ENCODE data around the gene TFF2. TPM values are rescaled to one million over a fixed set of nuclear protein-coding genes. Genes with fewer than 3 reads are reported as not detected.

TFF2 gene
- total RNA-seq, 1 donor from 2014 or later, result not detected

- no peak for DNase-seq (ENCODE audit: low spot score)
- TF ChIP-seq CTCF (IDR thresholded peaks at IDR 0.05; ENCODE audit: unreplicated experiment), result no peak
- no peaks in the 10 kb centered on the region for H3K36me3 Mint-ChIP-seq (ENCODE audit: low read depth, unreplicated experiment)
- peak overlapping the region; percentile 21 for H3K27ac Mint-ChIP-seq (ENCODE audit: unreplicated experiment)
- peak overlapping the region; percentile 2 for H3K4me3 Mint-ChIP-seq (ENCODE audit: unreplicated experiment)
- H3K9me3 Mint-ChIP-seq (ENCODE audit: unreplicated experiment), result no peaks in the 10 kb centered on the region
- H3K27me3 Mint-ChIP-seq (ENCODE audit: unreplicated experiment), result peaks cover 5% of the 10 kb centered on the region
- peaks cover 2% of the 10 kb centered on the region for H3K4me1 Mint-ChIP-seq (ENCODE audit: unreplicated experiment)
Measured at GRCh38 chr21:42319851-42320572, 30.8 kb downstream of the TFF2 start.

- H3K27ac Mint-ChIP-seq (ENCODE audit: unreplicated experiment), result no peak overlapping the region
- peaks cover 2% of the 10 kb centered on the region for H3K4me1 Mint-ChIP-seq (ENCODE audit: unreplicated experiment)
- TF ChIP-seq CTCF (IDR thresholded peaks at IDR 0.05; ENCODE audit: unreplicated experiment), result no peak
- no peaks in the 10 kb centered on the region for H3K36me3 Mint-ChIP-seq (ENCODE audit: low read depth, unreplicated experiment)
- H3K9me3 Mint-ChIP-seq (ENCODE audit: unreplicated experiment), result no peaks in the 10 kb centered on the region
- peaks cover 5% of the 10 kb centered on the region for H3K27me3 Mint-ChIP-seq (ENCODE audit: unreplicated experiment)
- no peak overlapping the region for H3K4me3 Mint-ChIP-seq (ENCODE audit: unreplicated experiment)
- DNase-seq (ENCODE audit: low spot score), result no peak
Measured at GRCh38 chr21:42319376-42319775, 31.4 kb downstream of the TFF2 start.

GRCh38 chr21:42317826-42318746, 32.7 kb downstream of the TFF2 start:
- Mint-ChIP-seq H3K9me3 (ENCODE audit: unreplicated experiment) (no peaks in the 10 kb centered on the region), H3K4me1 (ENCODE audit: unreplicated experiment) (peaks cover 5% of the 10 kb centered on the region), H3K4me3 (ENCODE audit: unreplicated experiment) (no peak overlapping the region), H3K27me3 (ENCODE audit: unreplicated experiment) (peaks cover 5% of the 10 kb centered on the region), H3K36me3 (ENCODE audit: low read depth, unreplicated experiment) (no peaks in the 10 kb centered on the region), H3K27ac (ENCODE audit: unreplicated experiment) (no peak overlapping the region)
- TF ChIP-seq CTCF (IDR thresholded peaks at IDR 0.05; ENCODE audit: unreplicated experiment), result no peak
- no peak for DNase-seq (ENCODE audit: low spot score)

GRCh38 chr21:42317341-42317741, 33.5 kb downstream of the TFF2 start:
- Mint-ChIP-seq H3K4me3 (ENCODE audit: unreplicated experiment) (no peak overlapping the region), H3K9me3 (ENCODE audit: unreplicated experiment) (no peaks in the 10 kb centered on the region), H3K27me3 (ENCODE audit: unreplicated experiment) (peaks cover 5% of the 10 kb centered on the region), H3K4me1 (ENCODE audit: unreplicated experiment) (peaks cover 5% of the 10 kb centered on the region), H3K27ac (ENCODE audit: unreplicated experiment) (no peak overlapping the region), H3K36me3 (ENCODE audit: low read depth, unreplicated experiment) (no peaks in the 10 kb centered on the region)
- TF ChIP-seq CTCF (IDR thresholded peaks at IDR 0.05; ENCODE audit: unreplicated experiment), result no peak
- no peak for DNase-seq (ENCODE audit: low spot score)

- peaks cover 5% of the 10 kb centered on the region for H3K27me3 Mint-ChIP-seq (ENCODE audit: unreplicated experiment)
- H3K4me3 Mint-ChIP-seq (ENCODE audit: unreplicated experiment), result no peak overlapping the region
- no peaks in the 10 kb centered on the region for H3K9me3 Mint-ChIP-seq (ENCODE audit: unreplicated experiment)
- H3K4me1 Mint-ChIP-seq (ENCODE audit: unreplicated experiment), result peaks cover 5% of the 10 kb centered on the region
- no peak for TF ChIP-seq CTCF (IDR thresholded peaks at IDR 0.05; ENCODE audit: unreplicated experiment)
- DNase-seq (ENCODE audit: low spot score), result no peak
- H3K36me3 Mint-ChIP-seq (ENCODE audit: low read depth, unreplicated experiment), result no peaks in the 10 kb centered on the region
- no peak overlapping the region for H3K27ac Mint-ChIP-seq (ENCODE audit: unreplicated experiment)
Measured at GRCh38 chr21:42316891-42317290, 33.9 kb downstream of the TFF2 start.
